ENCODE results near the gene ALCAM. TPM values are rescaled to one million over a fixed set of nuclear protein-coding genes. Genes with fewer than 3 reads are reported as not detected.

ALCAM gene
- total and polyA plus RNA-seq, 2 of the 8 experiments (the other 6 are each of a cell fraction or from before 2014, with no cell fraction given): 10.8 to 33.0 TPM

DNA sequence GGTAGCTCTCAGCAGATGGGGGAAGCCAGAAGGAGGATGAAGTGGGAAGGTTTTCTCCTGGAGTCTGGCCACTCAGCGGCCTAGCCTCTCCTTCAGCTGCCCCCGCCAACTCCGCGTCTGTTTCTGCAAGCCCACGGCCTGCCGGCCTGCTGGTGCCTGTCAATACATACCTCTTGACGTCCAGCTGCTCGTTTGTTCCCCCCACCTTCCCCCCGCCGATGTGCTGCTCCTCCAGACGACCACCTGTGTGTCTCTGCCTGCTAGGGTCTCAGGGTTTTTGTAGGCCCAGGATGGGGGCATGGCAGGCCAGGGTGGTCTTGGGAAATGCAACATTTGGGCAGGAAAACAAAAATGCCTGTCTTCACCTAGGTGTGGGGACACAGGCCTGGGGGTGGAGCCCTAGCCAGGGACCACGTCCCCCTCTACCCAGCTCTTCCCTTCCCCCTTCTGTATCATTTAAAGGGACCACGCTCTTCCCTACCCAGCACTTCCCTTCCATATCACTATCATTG is 137.8 kb downstream of the ALCAM start:
- peaks cover 0 to 11% of the 10 kb centered on the region in 2 experiments; a peak in 1 of 4 replicates for H3K79me2 ChIP-seq (ENCODE audit: control insufficient read depth in 1 of 2, insufficient read depth in 2 of 2, low read length in 2 of 2)
- no peak for DNase-seq (ENCODE audit: low read depth in 1 of 2, low spot score in 2 of 2)
- H2BK5ac ChIP-seq (ENCODE audit: low read depth, low read length): no peak overlapping the region
- no peaks in the 10 kb centered on the region for H3K27me3 ChIP-seq (replicated peaks in 1 of 4; ENCODE audit: control insufficient read depth in 3 of 4, extremely low read depth in 1 of 4, insufficient read depth in 3 of 4, low read length in 3 of 4)
- H3K4me2 ChIP-seq (ENCODE audit: insufficient read depth in 1 of 2, low read depth in 2 of 2, low read length in 2 of 2): peak overlapping the region in 1 of 2 experiments; percentile 28; a peak in 2 of 4 replicates
- no peak overlapping the region for H3K18ac ChIP-seq (ENCODE audit: extremely low read depth, low read length)
- H3K27ac ChIP-seq (ENCODE audit: low read depth, low read length): no peak overlapping the region
- FAIRE-seq: no peak
- H3K23me2 ChIP-seq (ENCODE audit: low read depth, low read length): 0 out of 2 replicates have a peak, but pooled peaks cover 2% of the 10 kb centered on the region
- no peak overlapping the region for H2AK5ac ChIP-seq (ENCODE audit: low read depth, low read length)
- CTCF ChIA-PET (ENCODE audit: partially characterized antibody): interaction anchor here (0.6 to 6.0 kb wide), 3 partner anchors 13 to 1159 kb away, joined by 3 to 42 read pairs (median 3); no protein-coding TSS in a partner anchor
- H2BK12ac ChIP-seq (ENCODE audit: low read depth, low read length): no peak overlapping the region
- TF ChIP-seq TAF7 (optimal IDR thresholded peaks at IDR 0.05; ENCODE audit: borderline replicate concordance, low read depth, low read length): no peak
- no peak for TF ChIP-seq USF2 (IDR thresholded peaks at IDR 0.05; ENCODE audit: low read length)
- TF ChIP-seq EP300 (IDR thresholded peaks at IDR 0.05; ENCODE audit: borderline replicate concordance in 1 of 2, low read depth in 2 of 2, low read length in 2 of 2): no peak
- TF ChIP-seq CREB1 (IDR thresholded peaks at IDR 0.05): no peak
- TF ChIP-seq CTBP2 (IDR thresholded peaks at IDR 0.05; ENCODE audit: borderline replicate concordance, insufficient read depth, insufficient read length, low read length): no peak
- no peak for TF ChIP-seq ATF2 (IDR thresholded peaks at IDR 0.05; ENCODE audit: low read length)
- H3K9ac ChIP-seq (replicated peaks in 1 of 4; ENCODE audit: extremely low read depth in 1 of 4, low read depth in 3 of 4, low read length in 3 of 4): no peak overlapping the region
- H4K8ac ChIP-seq (ENCODE audit: extremely low read depth, insufficient read depth, low read length): no peak overlapping the region
- H3K36me3 ChIP-seq (ENCODE audit: control insufficient read depth in 2 of 4, insufficient read depth in 4 of 4, low read length in 3 of 4): no peaks in the 10 kb centered on the region
- no peak overlapping the region for H3K4ac ChIP-seq (replicated peaks; ENCODE audit: insufficient read length, low read depth, low read length)
- no peak overlapping the region for H2BK20ac ChIP-seq (ENCODE audit: low read length)
- no peak overlapping the region for H2BK120ac ChIP-seq (replicated peaks; ENCODE audit: low read depth, low read length)
- 67% methylated on average over 13 of the region's 13 CpGs; no CpG with 5 or more reads in 1 of the 2 experiments for WGBS, 2 experiments (ENCODE audit: extremely low coverage in 1 of 2, insufficient coverage in 1 of 2, insufficient read length in 1 of 2, insufficient replicate concordance in 2 of 2, low coverage in 1 of 2, low lambda C conversion rate in 2 of 2, missing lambda C conversion rate in 1 of 2)
- no peak overlapping the region for H3K56ac ChIP-seq (replicated peaks; ENCODE audit: insufficient read length, low read depth, low read length)
- H4K91ac ChIP-seq (replicated peaks; ENCODE audit: insufficient read length, low read length): no peak overlapping the region
- H4K20me1 ChIP-seq (replicated peaks in 1 of 2; ENCODE audit: control insufficient read depth in 1 of 2, insufficient read depth in 2 of 2, low read length in 2 of 2): peaks cover 0 to 1% of the 10 kb centered on the region in 2 experiments
- H3K9me3 ChIP-seq (ENCODE audit: insufficient read depth in 2 of 2, low read depth in 1 of 2, low read length in 1 of 2): no peaks in the 10 kb centered on the region
- H2AFZ ChIP-seq (ENCODE audit: low read length): no peak overlapping the region
- H3K4me3 ChIP-seq (ENCODE audit: extremely low read depth in 1 of 4, insufficient read depth in 2 of 4, low read depth in 3 of 4, low read length in 4 of 4): no peak overlapping the region
- H3K4me1 ChIP-seq (replicated peaks in 1 of 4; ENCODE audit: control insufficient read depth in 3 of 4, insufficient read depth in 4 of 4, low read length in 3 of 4): peaks cover 0 to 4% (median 2%) of the 10 kb centered on the region in 4 experiments; a peak in 2 of 7 replicates
- POLR2A ChIA-PET (ENCODE audit: partially characterized antibody): no interaction called here
- H3K79me1 ChIP-seq (ENCODE audit: low read depth, low read length): no peaks in the 10 kb centered on the region
- no peak overlapping the region for H4K5ac ChIP-seq (ENCODE audit: insufficient read length, low read depth, low read length)
- H3K23ac ChIP-seq (ENCODE audit: insufficient read length): no peak overlapping the region
- H3K14ac ChIP-seq (ENCODE audit: insufficient read length): no peak overlapping the region
- no peak overlapping the region for H2BK15ac ChIP-seq (ENCODE audit: low read length)

Data from H1 (cell line).